Omental fat pad (tissue), 4 donors: ENCODE results near the gene TOMM34. TPM values are rescaled to one million over a fixed set of nuclear protein-coding genes. Genes with fewer than 3 reads are reported as not detected.

Source experiments
- ATAC-seq: fragments of 150-250 bp; one replicate; pipeline ENCODE4 v1.9.1; 2016; ENCODE audit warnings: mild to moderate bottlenecking, moderate library complexity; ENCODE audit not compliant: low FRiP score
- DNase-seq: peaks from one replicate; pipeline ENCODE4 v3.0.0-alpha.2; 2019; ENCODE audit warnings: low spot score
- CTCF ChIP-seq, 3 donors: fragments of 450-650 bp; IDR thresholded peaks; one replicate each; pipeline ENCODE4 v1.5.1; 2016 to 2017; ENCODE audit warnings: antibody characterized with exemption in 3 of 3, mild to moderate bottlenecking in 3 of 3, moderate library complexity in 2 of 3
- total RNA-seq, 4 donors: library from RNA; depleted of rRNA; stranded (reverse); fragments of >200 nt; gene quantifications; one replicate each; pipeline ENCODE4 v1.1.0, GENCODE V29; 2016

The TOMM34 gene, protein sequence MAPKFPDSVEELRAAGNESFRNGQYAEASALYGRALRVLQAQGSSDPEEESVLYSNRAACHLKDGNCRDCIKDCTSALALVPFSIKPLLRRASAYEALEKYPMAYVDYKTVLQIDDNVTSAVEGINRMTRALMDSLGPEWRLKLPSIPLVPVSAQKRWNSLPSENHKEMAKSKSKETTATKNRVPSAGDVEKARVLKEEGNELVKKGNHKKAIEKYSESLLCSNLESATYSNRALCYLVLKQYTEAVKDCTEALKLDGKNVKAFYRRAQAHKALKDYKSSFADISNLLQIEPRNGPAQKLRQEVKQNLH
- 10 to 100 TPM in 3 of 4 donors, 1 to 10 TPM in 1; 9.1 to 23.9 (median 12.1) TPM for total RNA-seq

GRCh38 chr20:44960103-44960852 lies at the start of gene TOMM34:
Gene TOMM34, minus strand, starts transcription at chr20:44960397. Its CDS starts 64 bp downstream, at chr20:44960333.
- ATAC-seq, result peak; percentile 92
- no peak for TF ChIP-seq CTCF (IDR thresholded peaks at IDR 0.05)
- DNase-seq, result peak; percentile 85

GRCh38 chr20:45008521-45009049 lies 48.4 kb upstream of the TOMM34 start:
- ATAC-seq (no peak), DNase-seq (no peak)
- TF ChIP-seq CTCF (IDR thresholded peaks at IDR 0.05), result no peak

GRCh38 chr20:44997668-44998067 lies 37.5 kb upstream of the TOMM34 start:
- no peak for TF ChIP-seq CTCF (IDR thresholded peaks at IDR 0.05)
- ATAC-seq, result no peak
- no peak for DNase-seq

- DNase-seq (no peak), ATAC-seq (no peak)
- TF ChIP-seq CTCF (IDR thresholded peaks at IDR 0.05), result no peak
These were observed 37.0 kb upstream of the TOMM34 start for GRCh38 chr20:44997171-44997570.

- no peak for TF ChIP-seq CTCF (IDR thresholded peaks at IDR 0.05)
- DNase-seq, result no peak
- ATAC-seq, result no peak
These were observed 33.1 kb upstream of the TOMM34 start for GRCh38 chr20:44993343-44993742.

- TF ChIP-seq CTCF (IDR thresholded peaks at IDR 0.05), result no peak
- DNase-seq (no peak), ATAC-seq (no peak)
These were observed 30.8 kb upstream of the TOMM34 start for GRCh38 chr20:44990957-44991356.
